PFSK-1 (cell line): ENCODE measurements around the gene MARK4.

Experiments
- POLR2AphosphoS5 ChIP-seq: IDR thresholded peaks from 2 replicates; pipeline ENCODE4 v1.6.1; 2012; ENCODE audit warnings: low read depth, mild to moderate bottlenecking, control low read depth, low read length, moderate library complexity
- TAF1 ChIP-seq: IDR thresholded peaks from 2 replicates; pipeline ENCODE4 v1.6.1; 2012; ENCODE audit warnings: low read length, control low read depth, borderline replicate concordance; ENCODE audit not compliant: insufficient read depth

GRCh38 chr19:45333609-45334303, 82.7 kb downstream of the MARK4 start:
- TF ChIP-seq POLR2AphosphoS5, result no peak
- no peak for TF ChIP-seq TAF1
